Ureter (tissue), 1 donor: ENCODE results near the gene PPP2R2C. TPM values are rescaled to one million over a fixed set of nuclear protein-coding genes. Genes with fewer than 3 reads are reported as not detected.

Source experiments
- DNase-seq: peaks from one replicate; pipeline ENCODE4 v3.0.0-alpha.2; 2020; ENCODE audit warnings: low spot score
- total RNA-seq: library from RNA; stranded (reverse); gene quantifications from one replicate; pipeline ENCODE4 v1.2.4, GENCODE V29; 2023
- donor health status: DM: yes; HTN: yes; CAD: no.

Gene PPP2R2C
- total RNA-seq, 1 donor from 2014 or later, result 2.8 TPM

DNA sequence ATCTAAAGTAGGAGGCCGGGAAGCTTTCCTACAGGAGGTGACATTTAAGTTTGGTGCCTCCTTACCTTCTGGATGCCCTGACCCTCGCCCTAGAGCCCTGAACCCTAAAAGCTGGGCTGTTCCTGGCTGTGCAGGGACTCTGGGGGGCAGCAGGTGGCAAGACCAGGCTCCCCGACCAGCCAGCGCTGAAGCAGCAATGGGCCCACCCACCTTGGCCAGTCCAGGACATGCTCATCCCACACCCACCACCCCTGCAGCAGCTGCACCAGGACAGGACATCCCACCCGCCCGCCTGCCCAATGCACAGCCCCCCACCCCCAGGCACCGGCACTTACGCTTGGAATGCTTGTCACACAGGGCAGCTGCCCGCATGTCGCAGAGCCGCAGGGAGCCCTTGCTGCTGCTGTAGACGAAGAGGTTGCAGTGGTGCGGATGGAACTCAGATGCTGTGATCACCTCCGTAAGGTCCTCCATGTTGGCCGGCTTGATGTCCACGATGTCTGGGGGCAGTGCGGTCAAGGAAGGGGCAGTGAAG lies 124.8 kb downstream of the PPP2R2C start:
- DNase-seq, result no peak

DNA sequence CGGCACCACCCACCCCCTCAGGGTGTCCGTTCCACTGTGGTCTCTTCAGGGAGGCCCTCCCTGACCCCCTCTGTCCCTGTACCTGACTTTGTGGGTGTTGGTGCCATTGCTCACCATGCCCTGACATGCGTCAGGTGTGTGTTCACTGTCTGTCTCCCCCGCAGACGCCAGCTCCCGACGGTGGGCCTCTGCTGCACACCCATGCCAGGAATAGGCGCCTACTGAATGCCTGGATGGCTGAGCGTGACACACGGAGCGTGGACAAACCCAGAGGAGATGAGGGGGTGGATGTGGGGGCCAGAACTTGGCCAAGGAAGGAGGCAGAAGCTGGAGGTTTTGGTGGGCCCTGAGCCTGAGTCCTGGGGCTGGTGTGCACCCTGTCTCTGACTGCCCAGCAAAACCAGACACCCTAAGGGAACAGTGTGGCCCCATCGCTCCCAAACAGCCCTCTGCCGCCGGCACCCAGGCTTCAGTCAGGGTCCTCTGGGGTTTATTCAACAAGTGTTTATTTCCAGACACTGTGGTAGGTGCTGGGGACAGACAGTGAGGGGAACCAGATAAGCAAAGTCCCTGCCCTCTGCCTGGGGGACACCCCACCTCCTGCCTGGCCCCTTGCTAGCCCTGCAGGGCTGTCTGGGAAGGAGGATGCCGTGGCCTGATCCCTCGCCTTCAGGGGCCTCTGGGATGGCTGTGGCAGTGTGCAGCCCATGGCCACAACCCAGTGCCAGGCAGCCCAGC lies 125.9 kb downstream of the PPP2R2C start:
- no peak for DNase-seq

DNA sequence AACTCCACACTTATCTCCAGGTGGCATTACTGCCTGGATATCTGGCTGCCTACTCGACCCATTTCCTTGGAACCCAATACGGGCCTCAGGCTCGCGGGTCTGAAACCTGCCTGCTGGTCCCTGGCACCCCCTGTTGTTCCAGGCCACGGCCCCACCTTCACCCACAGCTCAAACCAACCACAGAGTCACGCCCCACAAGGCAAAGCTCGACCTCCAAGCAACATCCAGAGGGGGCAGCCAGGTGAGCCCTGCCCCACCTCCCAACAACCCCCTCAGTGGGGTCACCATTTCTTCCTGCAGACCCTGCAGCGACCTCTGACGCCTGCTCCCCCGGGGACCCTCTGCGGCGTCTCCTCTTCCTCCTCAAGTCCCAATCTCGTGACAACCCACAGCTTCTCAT lies 126.5 kb downstream of the PPP2R2C start:
- DNase-seq, result no peak

DNA sequence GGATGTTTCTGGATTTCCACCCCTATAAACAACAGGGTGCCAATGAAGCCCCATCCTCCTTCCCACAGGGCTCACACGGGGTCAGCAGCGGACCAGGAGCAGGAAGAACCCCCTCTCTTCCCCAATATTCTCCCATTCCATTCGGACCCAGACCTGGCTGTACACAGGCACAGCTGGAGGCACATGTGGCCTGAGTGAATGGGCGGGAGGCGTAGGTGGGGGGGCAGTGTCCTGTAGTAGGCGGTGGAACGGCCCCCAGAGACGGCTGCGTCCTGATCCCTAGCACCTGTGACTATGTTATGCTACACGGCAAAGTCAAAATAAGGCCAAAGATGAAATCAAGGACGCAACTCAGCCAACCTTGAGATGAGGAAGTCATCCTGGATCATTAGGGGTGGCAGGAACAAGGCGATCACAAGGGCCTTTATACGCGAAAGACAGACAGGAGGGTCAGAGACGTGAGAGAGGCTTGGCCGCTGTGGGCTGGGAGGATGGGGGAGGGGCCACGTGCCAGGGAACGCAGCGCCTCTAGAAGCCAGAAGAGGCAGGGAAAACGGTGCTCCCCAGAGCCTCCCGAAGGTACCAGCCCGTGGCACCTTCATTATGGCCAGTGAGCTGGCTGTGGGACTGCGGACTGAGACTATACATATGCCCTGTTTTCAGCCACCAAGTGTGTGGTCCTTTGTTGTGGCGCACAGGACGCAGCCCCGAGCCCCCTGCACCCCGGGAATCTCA lies 127.2 kb downstream of the PPP2R2C start:
- DNase-seq, result no peak

DNA sequence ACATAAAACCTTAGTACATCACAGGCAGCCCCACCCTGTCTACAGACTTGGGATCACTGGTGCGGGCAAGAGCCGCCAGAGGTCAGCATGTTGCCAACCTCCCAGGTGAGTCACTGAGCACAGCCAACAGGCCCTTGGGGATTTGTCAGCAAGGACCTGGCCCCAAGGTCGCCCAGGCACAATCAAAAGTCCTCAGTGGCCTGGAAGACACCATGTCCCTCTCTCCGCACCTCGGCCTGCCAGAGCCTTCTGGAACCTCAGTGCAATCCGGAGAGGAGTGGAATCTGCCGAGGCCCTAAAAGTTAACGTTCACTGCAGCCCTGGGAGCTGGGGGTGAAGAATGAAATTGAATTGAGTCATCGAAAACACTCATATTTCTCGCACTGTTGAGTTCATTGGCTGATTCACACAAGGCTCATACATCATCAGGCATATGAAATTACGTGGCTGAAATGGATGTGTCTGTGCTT lies 128.4 kb downstream of the PPP2R2C start:
- no peak for DNase-seq

DNA sequence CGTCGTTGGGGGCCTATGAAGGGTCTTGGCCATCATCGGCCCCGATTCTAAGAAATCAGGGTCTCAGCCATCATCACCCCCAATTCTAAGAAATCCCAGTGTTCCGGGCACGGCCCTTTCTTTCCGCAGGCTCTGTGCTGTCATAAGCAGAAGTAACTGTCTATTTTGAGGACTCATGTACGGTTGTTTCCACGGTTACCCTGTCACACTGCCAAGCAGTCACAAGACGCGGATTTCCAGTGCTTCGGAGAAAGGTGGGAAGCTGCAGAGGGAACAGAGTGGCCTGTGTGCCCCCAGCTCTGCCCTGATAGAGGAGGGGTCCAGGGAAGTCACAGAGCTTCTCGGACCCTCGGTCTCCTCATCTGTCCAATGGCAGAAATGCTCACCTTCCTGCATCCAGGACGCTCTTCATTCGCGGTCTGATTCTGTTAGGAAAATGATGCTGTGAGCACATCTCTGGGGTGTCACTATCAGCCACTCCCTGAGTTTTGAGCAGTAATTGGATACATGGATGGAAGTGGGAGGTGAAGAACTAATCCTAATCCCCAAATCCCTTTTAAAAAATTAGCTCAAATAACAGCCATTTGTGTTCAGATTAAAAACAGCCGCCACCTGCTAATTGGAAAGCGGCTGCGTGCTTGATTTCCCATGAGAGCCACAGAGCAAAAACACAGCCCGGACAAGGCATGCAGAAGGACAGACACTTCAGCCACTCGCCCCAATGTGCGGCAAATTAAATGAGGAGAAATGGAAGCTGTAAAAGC lies 129.7 kb downstream of the PPP2R2C start:
- DNase-seq, result no peak

DNA sequence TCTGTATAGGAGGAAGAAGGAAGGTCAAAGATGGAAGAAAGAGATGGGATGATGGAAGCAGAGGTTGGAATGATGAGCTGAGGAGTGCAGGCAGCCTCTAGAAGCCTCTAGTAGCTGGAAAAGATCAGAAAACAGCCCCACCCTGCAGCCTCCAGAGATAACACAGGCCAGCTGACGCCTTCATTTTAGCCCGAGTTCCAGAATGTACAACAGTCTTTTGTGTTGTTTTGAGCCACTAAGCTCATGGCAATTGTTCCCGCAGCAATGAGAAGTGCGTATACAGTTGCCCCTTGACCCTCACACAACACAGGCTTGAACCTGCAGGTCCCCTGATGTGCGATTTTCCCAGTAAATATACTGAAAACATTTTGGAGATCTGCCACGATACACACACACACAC lies 130.7 kb downstream of the PPP2R2C start:
- DNase-seq, result no peak

DNA sequence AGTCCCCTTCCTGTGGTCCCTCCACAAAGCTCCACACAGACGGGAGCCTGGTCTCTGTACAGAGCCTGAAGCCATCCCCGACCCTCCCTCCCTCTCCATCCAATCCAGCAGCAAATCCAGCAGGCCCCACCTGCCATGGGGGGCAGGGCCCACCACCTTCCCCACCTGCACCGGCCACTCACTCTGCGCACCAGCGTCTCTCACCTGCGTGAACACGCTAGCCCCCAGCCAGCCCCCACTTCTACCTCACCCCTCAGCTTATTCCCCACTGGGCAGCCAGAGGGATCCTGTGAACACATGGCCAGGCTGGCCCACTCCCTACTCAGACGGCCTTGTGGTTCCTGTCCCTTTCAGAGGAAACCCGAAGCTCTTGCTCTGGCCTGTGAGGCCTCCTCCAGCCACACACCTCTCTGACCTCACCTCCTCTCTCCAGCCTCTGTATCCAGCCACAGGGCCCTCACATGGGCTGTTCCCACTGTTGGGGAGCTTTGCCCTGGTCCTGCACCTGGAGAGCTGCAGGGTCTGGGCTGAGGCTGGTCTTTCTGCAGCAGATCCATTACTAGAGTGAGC lies 131.9 kb downstream of the PPP2R2C start:
- no peak for DNase-seq

DNA sequence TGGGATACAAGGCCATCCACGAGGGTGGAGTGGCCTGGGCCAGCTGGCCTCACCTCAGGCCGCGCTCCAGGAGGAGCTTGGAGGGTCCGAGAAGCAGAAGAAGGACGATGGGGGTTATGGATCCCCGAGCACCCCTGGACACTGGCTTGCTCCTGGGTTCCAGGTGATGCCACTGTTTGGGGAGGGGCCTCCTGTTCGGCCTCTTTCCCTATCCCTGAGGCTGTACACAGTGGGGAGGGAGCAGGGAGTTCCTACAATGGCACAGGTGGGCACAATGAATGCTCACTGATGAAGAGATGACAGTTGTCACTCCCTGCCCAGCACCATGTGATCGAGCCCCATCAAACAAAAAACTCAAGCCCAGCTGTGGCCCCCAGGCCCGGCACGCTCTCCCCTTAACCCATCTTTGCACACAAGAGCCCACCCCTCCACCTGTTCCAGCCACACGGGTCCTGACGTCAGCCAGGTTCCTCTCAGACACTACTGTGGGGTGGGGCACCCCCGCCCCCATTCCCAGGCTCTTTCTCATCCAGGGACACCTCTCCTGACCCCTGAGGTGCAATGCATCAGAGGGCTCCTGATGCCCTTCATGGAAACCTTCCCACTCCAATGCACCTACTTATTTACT lies 132.5 kb downstream of the PPP2R2C start:
- no peak for DNase-seq

DNA sequence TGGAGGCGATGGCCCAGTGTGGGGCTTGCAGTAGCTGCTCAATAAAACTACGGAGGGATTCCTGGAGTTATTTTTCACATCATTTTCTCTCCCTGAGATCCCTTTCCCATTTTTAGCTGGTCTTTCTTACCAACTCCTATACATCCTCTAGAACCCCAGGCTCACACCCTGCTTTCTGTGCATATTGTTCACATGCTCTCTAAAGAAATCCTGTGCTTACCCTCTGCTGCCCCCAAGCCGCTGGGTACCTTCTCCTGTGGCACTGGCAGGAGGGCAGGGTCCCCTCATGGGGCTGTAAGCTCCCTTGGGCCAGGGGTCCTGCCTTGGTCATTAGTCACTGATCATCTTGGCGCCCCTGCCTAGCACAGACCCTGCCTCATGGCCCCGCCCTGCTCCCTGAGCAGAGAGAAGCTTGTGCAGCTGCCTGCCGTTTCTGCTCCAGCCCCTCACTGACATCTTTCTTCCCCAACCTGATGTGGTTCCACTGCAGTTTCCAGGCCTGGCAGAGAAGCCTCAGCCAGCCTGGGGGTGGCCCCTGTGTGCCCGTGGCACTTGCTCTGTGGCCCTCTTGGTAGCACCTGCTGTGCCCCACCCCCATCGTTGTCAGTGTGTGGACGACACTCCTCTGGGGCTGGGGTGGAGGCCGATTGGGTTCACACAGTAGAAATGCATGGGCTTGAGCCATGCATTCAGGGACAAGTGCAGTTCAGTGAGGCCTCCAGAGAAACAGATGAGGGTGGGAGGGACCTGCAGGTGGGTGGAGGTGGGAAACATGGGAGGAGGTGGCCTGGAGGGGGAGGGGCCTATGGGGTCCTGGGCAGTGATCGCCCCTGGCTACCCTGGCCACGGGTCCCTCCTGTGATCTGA lies 133.2 kb downstream of the PPP2R2C start:
- DNase-seq, result no peak

DNA sequence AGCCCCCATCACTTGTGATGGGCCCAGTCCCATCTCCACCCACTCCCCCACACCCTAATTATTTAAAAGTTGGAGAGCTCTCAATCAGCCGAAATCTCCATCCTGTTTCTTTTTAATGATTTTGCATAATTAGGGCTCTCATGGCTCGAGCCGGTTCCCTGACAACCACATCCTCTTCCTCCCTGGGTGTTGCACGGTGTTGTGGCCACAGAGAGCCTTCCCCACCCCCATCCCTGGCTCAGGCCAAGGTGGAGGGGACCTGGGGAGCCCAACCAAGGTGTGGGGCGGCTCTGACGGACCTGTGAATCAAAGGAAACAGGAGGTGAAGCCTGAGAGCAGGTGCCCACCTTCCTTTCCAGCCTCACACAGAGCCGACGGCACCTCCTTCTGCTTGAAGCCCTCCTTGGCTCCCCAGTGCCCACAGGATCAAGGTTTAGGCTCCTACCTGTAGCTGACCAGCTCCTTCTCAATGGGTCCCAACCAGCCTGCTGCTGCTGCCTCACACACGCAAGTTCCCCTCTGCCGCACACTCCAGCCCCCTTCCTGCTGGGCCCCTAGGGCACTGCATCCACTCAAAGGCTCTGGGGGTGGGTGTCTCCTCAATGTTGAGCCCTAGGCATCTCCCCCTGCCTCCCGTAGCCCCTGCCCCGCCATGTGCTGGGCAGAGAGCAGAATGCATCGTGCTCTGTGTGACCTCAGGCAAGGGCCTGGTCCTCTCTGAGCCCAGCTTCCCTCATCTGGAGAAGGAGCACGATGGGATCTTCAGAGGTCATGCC lies 134.1 kb downstream of the PPP2R2C start:
- no peak for DNase-seq

DNA sequence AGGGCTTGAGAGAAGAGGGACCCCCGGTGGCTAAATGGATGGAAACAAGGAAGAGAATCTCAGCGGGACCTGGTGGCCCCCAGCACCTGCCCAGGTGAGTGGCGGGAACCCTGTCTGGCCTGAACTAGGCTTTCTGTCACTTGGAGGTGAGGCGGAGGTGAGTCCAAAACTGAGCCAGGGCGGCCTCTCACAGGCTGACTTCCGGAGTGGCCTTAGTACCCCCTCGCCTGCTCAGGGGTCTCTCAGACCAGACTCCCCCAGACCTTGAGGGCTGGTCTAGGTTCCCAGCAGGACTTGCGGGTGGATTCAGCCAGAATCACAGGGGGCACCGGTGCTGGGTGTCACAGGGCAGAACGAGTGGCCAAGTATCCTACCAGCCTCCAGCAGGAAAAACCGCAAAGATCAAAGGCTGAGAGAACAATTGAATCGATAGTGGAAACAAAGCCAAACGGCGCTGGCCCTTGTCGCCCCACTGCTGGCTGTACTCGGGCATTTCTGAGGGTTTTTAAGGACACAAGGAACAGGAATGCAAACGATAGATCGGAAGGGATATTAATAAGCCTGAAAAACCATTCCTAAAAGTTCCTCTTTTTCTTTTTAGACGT lies 135.0 kb downstream of the PPP2R2C start:
- DNase-seq, result no peak

DNA sequence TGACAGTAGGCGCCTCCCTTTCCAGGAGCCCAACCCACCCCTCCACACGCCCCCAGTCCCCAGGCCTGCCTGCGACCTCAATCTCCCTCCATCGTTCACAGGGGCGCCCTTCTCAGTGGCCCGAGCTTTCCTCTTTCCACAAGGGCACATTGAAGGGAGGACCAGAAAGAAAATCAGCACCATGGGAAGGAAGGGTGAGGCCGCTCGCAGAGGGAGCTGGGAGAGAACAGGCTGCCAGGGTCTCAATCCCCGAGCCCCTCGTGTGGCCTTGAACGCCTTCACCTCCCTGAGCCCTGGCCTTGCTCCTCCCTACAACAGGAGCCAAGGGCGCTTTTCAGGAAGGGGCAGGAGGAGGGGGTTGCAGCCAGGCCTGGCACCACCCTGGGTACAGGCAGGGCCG lies 136.2 kb downstream of the PPP2R2C start:
- DNase-seq, result no peak

DNA sequence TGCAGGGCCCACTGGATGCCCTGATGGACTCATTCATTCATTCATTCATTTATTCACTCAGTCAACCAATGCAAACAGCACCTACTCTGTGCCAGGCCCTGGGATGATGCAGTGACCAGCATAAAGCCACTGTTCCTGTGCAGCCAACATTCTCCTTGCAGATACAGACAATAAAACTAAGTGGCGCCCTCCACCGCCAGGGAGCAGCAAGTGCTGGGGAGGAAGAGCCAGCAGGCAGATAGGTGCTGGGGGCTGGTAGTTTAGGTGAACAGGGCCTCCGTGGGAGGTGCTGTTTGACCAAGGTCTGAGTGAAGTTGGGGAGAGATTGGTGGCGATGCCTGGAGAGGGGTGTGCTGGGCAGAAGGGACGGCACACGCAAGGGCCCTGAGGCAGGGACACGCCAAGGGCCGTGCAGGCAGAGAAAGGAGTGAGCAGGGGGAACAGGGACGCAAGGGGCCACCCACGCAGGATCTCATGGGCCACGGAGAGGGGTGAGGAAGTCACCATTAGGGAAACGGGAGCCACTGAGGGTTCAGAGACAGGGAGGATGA lies 137.3 kb downstream of the PPP2R2C start:
- DNase-seq, result no peak

DNA sequence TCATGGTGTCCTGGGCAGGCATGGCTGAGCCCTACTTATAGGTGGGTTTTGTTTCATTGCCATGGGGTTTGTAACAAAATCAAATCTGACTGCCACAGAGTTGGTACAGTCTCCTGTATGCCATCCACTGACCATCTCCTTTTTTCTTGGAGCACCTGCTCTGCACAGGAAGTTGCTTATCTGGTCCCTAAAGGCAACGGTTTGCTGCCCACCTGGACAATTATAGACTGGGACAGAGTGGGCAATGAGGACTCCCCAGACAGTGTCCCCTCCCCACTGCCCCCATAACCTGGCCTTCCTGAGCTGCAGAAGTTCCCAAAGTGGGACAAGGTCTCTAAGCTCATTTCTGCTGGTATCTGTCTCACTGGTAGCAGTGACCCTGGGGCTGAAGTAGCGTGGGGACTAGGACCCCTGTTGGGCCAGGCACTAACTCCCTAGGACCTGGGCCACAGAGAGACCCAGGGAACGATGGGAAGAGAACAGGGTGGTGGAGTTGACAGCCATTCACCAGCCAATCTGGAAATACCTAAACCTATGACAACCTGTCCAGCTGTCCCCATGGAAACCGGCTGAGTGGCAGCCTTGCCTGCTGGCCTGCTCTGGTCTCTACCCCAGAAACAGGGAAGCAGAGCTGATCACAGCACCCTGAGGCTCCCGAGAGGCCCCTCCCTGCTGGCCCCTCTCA lies 138.1 kb downstream of the PPP2R2C start:
- no peak for DNase-seq

DNA sequence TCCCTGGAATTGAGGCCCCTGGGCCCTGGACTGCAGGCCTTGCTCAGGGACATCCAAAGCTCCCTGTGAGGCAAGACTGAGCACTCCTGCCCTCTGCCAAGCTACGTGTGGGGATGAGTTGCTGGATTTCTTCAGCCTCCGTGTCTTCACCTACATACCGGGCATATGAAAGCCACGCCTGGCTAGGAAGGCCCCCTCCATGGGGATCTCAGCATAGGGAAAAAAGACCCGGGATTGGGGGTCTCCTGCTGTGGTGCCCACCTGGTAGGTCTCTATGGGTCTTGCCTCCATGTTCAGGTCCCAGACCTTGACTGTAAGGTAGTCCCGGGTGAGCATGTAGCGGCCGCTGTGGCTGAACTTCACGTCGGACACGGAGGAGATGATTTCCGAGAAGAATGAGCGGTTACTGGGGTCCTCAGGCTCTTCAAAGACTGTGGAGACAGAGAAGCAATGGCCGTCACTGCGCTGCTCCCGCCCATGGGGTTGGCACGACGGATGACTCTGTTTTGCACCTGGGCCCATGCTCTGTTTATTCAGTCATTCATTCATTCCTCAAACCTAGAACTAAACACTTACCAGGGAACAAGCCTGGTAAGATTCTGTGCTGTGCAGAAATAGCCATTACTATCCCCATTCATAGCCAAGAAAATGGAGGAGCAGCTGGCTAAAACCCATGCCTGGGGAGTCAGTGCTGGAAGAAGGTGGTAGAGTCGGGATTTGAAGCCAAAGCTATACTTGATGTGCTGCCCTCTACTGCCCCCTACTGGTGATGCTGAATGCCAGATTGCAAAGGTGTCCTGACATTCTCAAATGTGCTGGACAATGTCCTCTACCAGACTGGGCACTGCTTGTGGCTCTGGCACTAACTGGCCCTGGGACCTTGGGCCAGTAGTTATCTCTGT lies 138.9 kb downstream of the PPP2R2C start:
- DNase-seq, result no peak

DNA sequence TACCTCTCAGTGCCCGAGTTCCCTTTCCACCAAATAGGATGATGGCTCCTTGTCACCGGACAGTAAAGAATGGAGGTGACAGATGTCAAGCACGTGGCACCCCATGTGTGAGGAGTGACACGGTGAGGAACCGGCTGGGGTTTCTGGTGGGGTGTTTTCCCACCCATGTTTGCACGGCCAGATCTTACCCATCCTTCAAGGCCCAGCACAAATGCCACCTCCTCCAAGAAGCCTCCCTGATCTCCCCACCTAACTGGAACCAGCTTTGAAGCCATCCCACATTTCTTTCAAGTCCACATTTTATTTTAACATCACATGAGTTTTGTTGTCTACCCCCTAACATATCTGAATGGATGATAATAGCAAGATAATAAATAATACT lies 139.8 kb downstream of the PPP2R2C start:
- DNase-seq, result no peak
